GM06990 (cell line): ENCODE results near the gene SLC45A3.
A peak's percentile ranks its signal among the peaks of the same experiment; 100 is the strongest.

Source experiments
- DNase-seq: peaks from one replicate; pipeline ENCODE4 v3.0.0-alpha.2; 2011; ENCODE audit not compliant: insufficient read length; ENCODE audit errors: extremely low read depth
- H3K27me3 ChIP-seq: replicated peaks from 2 replicates; pipeline ENCODE4 v1.6.0; 2011; ENCODE audit warnings: low read length; ENCODE audit not compliant: control insufficient read depth, insufficient read depth
- H3K36me3 ChIP-seq: 2 replicates; pipeline ENCODE4 v1.5.1; 2011; ENCODE audit warnings: low read length; ENCODE audit not compliant: control insufficient read depth, insufficient read depth
- H3K4me3 ChIP-seq: replicated peaks from 2 replicates; pipeline ENCODE4 v1.5.1; 2011; ENCODE audit warnings: low read depth, mild to moderate bottlenecking, control low read depth, low read length
- TF ChIP-seq, protein P1 (sequence below): IDR thresholded peaks from 2 replicates; pipeline ENCODE4 v1.5.1; 2011; ENCODE audit warnings: low read length, control low read depth, mild to moderate bottlenecking, inconsistent platforms; ENCODE audit not compliant: insufficient read depth, poor library complexity, severe bottlenecking

SLC45A3 gene

DNA sequence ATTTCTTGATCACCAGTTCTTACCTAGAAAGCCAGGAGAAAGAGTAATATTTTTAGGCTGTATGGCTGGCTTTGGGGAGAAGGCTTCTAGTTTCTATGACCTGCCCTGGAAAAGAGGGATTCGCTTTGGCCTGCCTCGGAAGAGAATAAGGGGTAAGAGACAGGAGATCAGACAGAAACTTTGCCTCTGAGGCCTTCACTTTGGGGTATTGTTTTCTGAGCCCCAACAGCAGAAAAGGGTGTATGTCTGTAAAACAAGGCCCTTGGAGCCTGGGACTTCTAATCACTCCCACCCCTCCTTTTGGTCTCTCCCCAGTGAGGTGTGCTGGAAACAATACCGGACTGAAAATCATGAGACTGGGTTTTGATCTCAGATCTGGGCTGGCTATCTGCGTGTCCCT lies 5.1 kb downstream of the SLC45A3 start:
- Histone ChIP-seq H3K36me3 (no peaks in the 10 kb centered on the region), H3K27me3 (no peaks in the 10 kb centered on the region), H3K4me3 (no peak overlapping the region)
- TF ChIP-seq, protein P1, sequence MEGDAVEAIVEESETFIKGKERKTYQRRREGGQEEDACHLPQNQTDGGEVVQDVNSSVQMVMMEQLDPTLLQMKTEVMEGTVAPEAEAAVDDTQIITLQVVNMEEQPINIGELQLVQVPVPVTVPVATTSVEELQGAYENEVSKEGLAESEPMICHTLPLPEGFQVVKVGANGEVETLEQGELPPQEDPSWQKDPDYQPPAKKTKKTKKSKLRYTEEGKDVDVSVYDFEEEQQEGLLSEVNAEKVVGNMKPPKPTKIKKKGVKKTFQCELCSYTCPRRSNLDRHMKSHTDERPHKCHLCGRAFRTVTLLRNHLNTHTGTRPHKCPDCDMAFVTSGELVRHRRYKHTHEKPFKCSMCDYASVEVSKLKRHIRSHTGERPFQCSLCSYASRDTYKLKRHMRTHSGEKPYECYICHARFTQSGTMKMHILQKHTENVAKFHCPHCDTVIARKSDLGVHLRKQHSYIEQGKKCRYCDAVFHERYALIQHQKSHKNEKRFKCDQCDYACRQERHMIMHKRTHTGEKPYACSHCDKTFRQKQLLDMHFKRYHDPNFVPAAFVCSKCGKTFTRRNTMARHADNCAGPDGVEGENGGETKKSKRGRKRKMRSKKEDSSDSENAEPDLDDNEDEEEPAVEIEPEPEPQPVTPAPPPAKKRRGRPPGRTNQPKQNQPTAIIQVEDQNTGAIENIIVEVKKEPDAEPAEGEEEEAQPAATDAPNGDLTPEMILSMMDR: no peak
- DNase-seq: no peak

GRCh38 chr1:205672970-205673369 lies 7.3 kb downstream of the SLC45A3 start:
- no peak overlapping the region for H3K4me3 ChIP-seq
- no peak for DNase-seq
- TF ChIP-seq, protein P1: no peak
- no peaks in the 10 kb centered on the region for H3K36me3 ChIP-seq
- H3K27me3 ChIP-seq: no peaks in the 10 kb centered on the region

- Histone ChIP-seq H3K4me3 (no peak overlapping the region), H3K27me3 (no peaks in the 10 kb centered on the region), H3K36me3 (no peaks in the 10 kb centered on the region)
- DNase-seq: no peak
- TF ChIP-seq, protein P1: no peak
Observed at GRCh38 chr1:205672395-205672889, 7.9 kb downstream of the SLC45A3 start.

GRCh38 chr1:205670611-205671430 lies 9.5 kb downstream of the SLC45A3 start:
- no peak for DNase-seq
- no peak overlapping the region for H3K4me3 ChIP-seq

GRCh38 chr1:205670150-205670446 lies 10.2 kb downstream of the SLC45A3 start:
- Histone ChIP-seq H3K4me3 (peak overlapping the region; percentile 16; the same call in 1 of the 2 replicates), H3K27me3 (no peaks in the 10 kb centered on the region), H3K36me3 (no peaks in the 10 kb centered on the region)
- TF ChIP-seq, protein P1: no peak
- DNase-seq: no peak

More at GRCh38 chr1:205670611-205671430, 9.5 kb downstream of the SLC45A3 start:
- H3K36me3 ChIP-seq: no peaks in the 10 kb centered on the region
- TF ChIP-seq, protein P1: no peak
- no peaks in the 10 kb centered on the region for H3K27me3 ChIP-seq
